HG02571 (cell line): Measurements from ENCODE around the gene LIMD2.
A peak's percentile ranks its signal among the peaks of the same experiment; 100 is the strongest.
"Not testable (repeated sequence)": the region's sequence is repeated elsewhere in the genome, so short reads cannot be mapped to it uniquely, and the experiment has no call there.

Experiments
- ATAC-seq: cut with Tn5 transposase; IDR thresholded peaks from one replicate; pipeline ENCODE4 v1.9.1; 2021; ENCODE audit warnings: mild to moderate bottlenecking, moderate library complexity; ENCODE audit not compliant: unreplicated experiment

LIMD2 gene

GRCh38 chr17:63699638-63700527 is at the start of gene LIMD2:
LIMD2 (minus strand) TSS chr17:63700125; CDS start chr17:63699298, 827 bp downstream.
- no peak for ATAC-seq

- ATAC-seq = peak; percentile 81
Measured at GRCh38 chr17:63741408-63742173, 41.7 kb upstream of the LIMD2 start, which contains the start of gene STRADA. STRADA (minus strand) TSS chr17:63741799; CDS start chr17:63728369, 13,430 bp downstream.

- peak; percentile 2 for ATAC-seq
Measured at GRCh38 chr17:63741143-63741407, 41.1 kb upstream of the LIMD2 start.

GRCh38 chr17:63740464-63741142 is 40.7 kb upstream of the LIMD2 start:
- no peak for ATAC-seq

- no peak for ATAC-seq
Measured at GRCh38 chr17:63735691-63736090, 35.8 kb upstream of the LIMD2 start.

GRCh38 chr17:63722403-63722802 is 22.5 kb upstream of the LIMD2 start:
- no peak for ATAC-seq

- ATAC-seq = not testable (repeated sequence)
Measured at GRCh38 chr17:63720194-63720593, 20.3 kb upstream of the LIMD2 start.

GRCh38 chr17:63718988-63719387 is 19.1 kb upstream of the LIMD2 start:
- no peak for ATAC-seq

- no peak for ATAC-seq
Measured at GRCh38 chr17:63716426-63716825, 16.5 kb upstream of the LIMD2 start.

GRCh38 chr17:63714550-63715277 is 14.8 kb upstream of the LIMD2 start:
- no peak for ATAC-seq

GRCh38 chr17:63709110-63709509 is 9.2 kb upstream of the LIMD2 start:
- ATAC-seq = no peak

- no peak for ATAC-seq
Measured at GRCh38 chr17:63707151-63707550, 7.2 kb upstream of the LIMD2 start.

- ATAC-seq = no peak
Measured at GRCh38 chr17:63706336-63707082, 6.6 kb upstream of the LIMD2 start.

- ATAC-seq = no peak
Measured at GRCh38 chr17:63705657-63706056, 5.7 kb upstream of the LIMD2 start.

GRCh38 chr17:63704836-63705235 is 4.9 kb upstream of the LIMD2 start:
- ATAC-seq = no peak

GRCh38 chr17:63704259-63704576 is 4.3 kb upstream of the LIMD2 start:
- ATAC-seq = no peak

- ATAC-seq = no peak
Measured at GRCh38 chr17:63703556-63704258, 3.8 kb upstream of the LIMD2 start.

GRCh38 chr17:63703029-63703428 is 3.1 kb upstream of the LIMD2 start:
- ATAC-seq = no peak

- no peak for ATAC-seq
Measured at GRCh38 chr17:63702721-63703015, 2.7 kb upstream of the LIMD2 start.
